MM.1S (cell line): Measurements from ENCODE around the gene SP6.

Experiments
- EZH2phosphoT487 ChIP-seq: fragments of 300-600 bp; sonication (generic); IDR thresholded peaks from 2 replicates; pipeline ENCODE4 v1.6.1; 2018; ENCODE audit warnings: antibody characterized with exemption, low read length
- TF ChIP-seq, protein P1 (sequence below): fragments of 300-600 bp; sonication (generic); IDR thresholded peaks from 2 replicates; pipeline ENCODE4 v1.5.1; 2016; ENCODE audit warnings: antibody characterized with exemption, low read length, mixed read lengths

DNA sequence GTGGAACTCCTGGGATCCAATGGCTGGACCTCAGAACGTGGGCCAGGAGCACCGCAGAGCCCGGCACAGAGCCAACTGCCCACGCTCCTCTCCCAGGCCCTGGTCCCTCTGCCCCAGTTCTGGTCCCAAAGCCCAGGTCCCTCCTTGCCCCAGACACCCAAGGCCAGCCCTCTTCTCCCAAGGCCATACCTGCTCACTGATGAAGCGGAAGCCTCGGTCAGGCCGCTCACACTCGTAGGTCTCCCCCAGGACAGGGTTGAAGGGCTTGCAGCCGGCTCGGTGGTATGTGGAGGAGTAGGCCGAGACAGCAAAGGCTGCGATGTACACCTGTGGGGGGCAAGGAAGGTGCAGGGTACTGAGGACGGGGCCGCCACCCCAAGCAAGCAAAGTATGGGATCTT, 37.9 kb downstream of the SP6 start:
- TF ChIP-seq, protein P1, sequence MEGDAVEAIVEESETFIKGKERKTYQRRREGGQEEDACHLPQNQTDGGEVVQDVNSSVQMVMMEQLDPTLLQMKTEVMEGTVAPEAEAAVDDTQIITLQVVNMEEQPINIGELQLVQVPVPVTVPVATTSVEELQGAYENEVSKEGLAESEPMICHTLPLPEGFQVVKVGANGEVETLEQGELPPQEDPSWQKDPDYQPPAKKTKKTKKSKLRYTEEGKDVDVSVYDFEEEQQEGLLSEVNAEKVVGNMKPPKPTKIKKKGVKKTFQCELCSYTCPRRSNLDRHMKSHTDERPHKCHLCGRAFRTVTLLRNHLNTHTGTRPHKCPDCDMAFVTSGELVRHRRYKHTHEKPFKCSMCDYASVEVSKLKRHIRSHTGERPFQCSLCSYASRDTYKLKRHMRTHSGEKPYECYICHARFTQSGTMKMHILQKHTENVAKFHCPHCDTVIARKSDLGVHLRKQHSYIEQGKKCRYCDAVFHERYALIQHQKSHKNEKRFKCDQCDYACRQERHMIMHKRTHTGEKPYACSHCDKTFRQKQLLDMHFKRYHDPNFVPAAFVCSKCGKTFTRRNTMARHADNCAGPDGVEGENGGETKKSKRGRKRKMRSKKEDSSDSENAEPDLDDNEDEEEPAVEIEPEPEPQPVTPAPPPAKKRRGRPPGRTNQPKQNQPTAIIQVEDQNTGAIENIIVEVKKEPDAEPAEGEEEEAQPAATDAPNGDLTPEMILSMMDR = no peak
- no peak for TF ChIP-seq EZH2phosphoT487
